Testis (tissue), 3 donors: ENCODE data around the gene NECTIN2. TPM values are rescaled to one million over a fixed set of nuclear protein-coding genes. Genes with fewer than 3 reads are reported as not detected.
A peak's percentile ranks its signal among the peaks of the same experiment; 100 is the strongest.

Source experiments
- DNase-seq: peaks from one replicate; pipeline ENCODE4 v3.0.0-alpha.2; 2019
- H3K27ac ChIP-seq, 2 donors: fragments of 200-600 bp; sonication (generic); one replicate each; pipeline ENCODE4 v1.5.1; 2019
- H3K27me3 ChIP-seq: fragments of 200-600 bp; sonication (generic); one replicate; pipeline ENCODE4 v1.5.1; 2019
- H3K36me3 ChIP-seq: fragments of 200-600 bp; sonication (generic); one replicate; pipeline ENCODE4 v1.5.1; 2017; ENCODE audit warnings: low read depth; ENCODE audit errors: missing control alignments
- H3K4me1 ChIP-seq: fragments of 200-600 bp; sonication (generic); one replicate; pipeline ENCODE4 v1.5.1; 2019
- H3K4me3 ChIP-seq, 2 donors: fragments of 200-600 bp; sonication (generic); one replicate each; pipeline ENCODE4 v1.5.1; 2017 to 2019
- H3K9me3 ChIP-seq: fragments of 200-600 bp; sonication (generic); one replicate; pipeline ENCODE4 v1.5.1; 2017
- POLR2A ChIP-seq: fragments of 450-650 bp; IDR thresholded peaks from one replicate; pipeline ENCODE4 v1.6.1; 2017; ENCODE audit warnings: antibody characterized with exemption, mild to moderate bottlenecking, moderate library complexity
- WGBS, 2 donors: methylation state at CpG; one replicate each; pipeline ENCODE4 v1.1.5; 2018; 5-methylcytosine and 5-hydroxymethylcytosine counted together
- intact Hi-C: fragments of 100-400 bp; cut with DNase I; formaldehyde crosslinking; loops from one replicate; pipeline ENCODE4 v1.15.1; 2023; ENCODE audit warnings: low total_unique reads
- polyA plus RNA-seq: library from polyadenylated mRNA; stranded (reverse); fragments of 350-450 nt; fragmentation: Illumina TruSeq; extraction: RNeasy Lipid Tissue Mini Kit (QIAGEN cat#74804); gene quantifications from one replicate; pipeline ENCODE4 v1.2.3, GENCODE V29; 2014; ENCODE audit warnings: low read depth, low replicate concordance; ENCODE audit not compliant: insufficient read depth
- total RNA-seq, 2 donors: library from RNA; depleted of rRNA; stranded (reverse); fragments of >200 nt; gene quantifications; one replicate each; pipeline ENCODE4 v1.2.3, GENCODE V29; 2016
- TF ChIP-seq, protein P1 (sequence below), 3 experiments: fragments of 450-650 bp in 2 of 3; fragments of 200-600 bp in 1 of 3; sonication (generic) in 1 of 3; IDR thresholded peaks; one replicate each; pipeline ENCODE4 v1.5.1; 2016 to 2019; ENCODE audit warnings: antibody characterized with exemption in 3 of 3, mild to moderate bottlenecking in 2 of 3, moderate library complexity in 1 of 3

NECTIN2 gene
- total and polyA plus RNA-seq, 3 donors from 2014 or later = 158 to 278 (median 268) TPM

DNA sequence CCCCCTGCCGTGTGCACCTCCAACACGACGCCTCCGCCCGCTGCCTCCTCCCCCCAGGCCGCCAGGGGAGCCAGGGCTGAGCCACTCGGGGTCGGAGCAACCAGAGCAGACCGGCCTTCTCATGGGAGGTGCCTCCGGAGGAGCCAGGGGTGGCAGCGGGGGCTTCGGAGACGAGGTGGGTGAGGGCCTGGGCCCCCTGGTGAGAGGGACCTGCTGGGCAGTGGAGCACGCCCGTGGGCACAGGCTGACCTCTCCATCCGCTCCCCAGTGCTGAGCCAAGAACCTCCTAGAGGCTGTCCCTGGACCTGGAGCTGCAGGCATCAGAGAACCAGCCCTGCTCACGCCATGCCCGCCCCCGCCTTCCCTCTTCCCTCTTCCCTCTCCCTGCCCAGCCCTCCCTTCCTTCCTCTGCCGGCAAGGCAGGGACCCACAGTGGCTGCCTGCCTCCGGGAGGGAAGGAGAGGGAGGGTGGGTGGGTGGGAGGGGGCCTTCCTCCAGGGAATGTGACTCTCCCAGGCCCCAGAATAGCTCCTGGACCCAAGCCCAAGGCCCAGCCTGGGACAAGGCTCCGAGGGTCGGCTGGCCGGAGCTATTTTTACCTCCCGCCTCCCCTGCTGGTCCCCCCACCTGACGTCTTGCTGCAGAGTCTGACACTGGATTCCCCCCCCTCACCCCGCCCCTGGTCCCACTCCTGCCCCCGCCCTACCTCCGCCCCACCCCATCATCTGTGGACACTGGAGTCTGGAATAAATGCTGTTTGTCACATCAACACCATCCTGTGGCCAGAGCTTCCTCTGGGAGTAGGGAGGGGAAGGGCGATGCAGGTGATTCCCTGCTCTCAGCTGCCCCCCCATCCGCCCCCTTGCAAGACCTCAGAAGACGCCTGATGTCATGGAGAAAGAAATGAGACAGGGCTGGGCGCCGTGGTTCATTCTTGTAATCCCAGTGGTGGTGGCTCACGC is 25.2 kb upstream of the NECTIN2 start:
- intact Hi-C loops = no loop called here
- H3K36me3 ChIP-seq = no peaks in the 10 kb centered on the region
- no peak overlapping the region for H3K4me3 ChIP-seq
- TF ChIP-seq, protein P1, sequence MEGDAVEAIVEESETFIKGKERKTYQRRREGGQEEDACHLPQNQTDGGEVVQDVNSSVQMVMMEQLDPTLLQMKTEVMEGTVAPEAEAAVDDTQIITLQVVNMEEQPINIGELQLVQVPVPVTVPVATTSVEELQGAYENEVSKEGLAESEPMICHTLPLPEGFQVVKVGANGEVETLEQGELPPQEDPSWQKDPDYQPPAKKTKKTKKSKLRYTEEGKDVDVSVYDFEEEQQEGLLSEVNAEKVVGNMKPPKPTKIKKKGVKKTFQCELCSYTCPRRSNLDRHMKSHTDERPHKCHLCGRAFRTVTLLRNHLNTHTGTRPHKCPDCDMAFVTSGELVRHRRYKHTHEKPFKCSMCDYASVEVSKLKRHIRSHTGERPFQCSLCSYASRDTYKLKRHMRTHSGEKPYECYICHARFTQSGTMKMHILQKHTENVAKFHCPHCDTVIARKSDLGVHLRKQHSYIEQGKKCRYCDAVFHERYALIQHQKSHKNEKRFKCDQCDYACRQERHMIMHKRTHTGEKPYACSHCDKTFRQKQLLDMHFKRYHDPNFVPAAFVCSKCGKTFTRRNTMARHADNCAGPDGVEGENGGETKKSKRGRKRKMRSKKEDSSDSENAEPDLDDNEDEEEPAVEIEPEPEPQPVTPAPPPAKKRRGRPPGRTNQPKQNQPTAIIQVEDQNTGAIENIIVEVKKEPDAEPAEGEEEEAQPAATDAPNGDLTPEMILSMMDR (IDR thresholded peaks at IDR 0.05) = no peak
- TF ChIP-seq POLR2A = no peak
- H3K27ac ChIP-seq = no peak overlapping the region
- peak; percentile 68 for DNase-seq
- H3K4me1 ChIP-seq = peaks cover 9% of the 10 kb centered on the region
- 47 to 48% methylated on average over 24 to 35 of the region's 35 CpGs for WGBS, 2 donors
- no peaks in the 10 kb centered on the region for H3K27me3 ChIP-seq
- H3K9me3 ChIP-seq = no peaks in the 10 kb centered on the region

DNA sequence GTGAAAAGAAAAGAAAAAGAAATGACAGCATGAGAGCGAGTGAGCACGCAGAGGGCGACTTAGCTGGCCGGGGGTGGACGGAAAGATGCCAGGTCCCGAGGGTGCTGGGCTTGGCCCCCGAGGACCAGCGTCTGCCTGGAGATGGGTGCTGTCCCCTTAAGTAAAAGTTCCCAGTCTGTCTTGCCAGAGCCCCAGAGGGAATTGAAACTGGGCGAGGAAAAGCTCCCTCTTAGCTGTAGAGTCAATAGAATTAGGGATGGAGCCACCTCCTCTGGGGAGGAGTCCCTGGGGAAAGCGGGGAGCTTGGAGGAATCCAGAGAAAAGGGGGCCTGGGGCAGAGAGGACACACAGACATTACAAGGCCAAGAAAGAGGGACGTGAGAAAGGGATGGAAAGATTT is 23.9 kb upstream of the NECTIN2 start:
- intact Hi-C loops = no loop called here
- TF ChIP-seq, protein P1 (IDR thresholded peaks at IDR 0.05) = no peak
- no peak for TF ChIP-seq POLR2A
- DNase-seq = no peak
- Histone ChIP-seq H3K9me3 (no peaks in the 10 kb centered on the region), H3K36me3 (no peaks in the 10 kb centered on the region), H3K27ac (no peak overlapping the region), H3K4me3 (no peak overlapping the region), H3K27me3 (no peaks in the 10 kb centered on the region), H3K4me1 (peaks cover 9% of the 10 kb centered on the region)
- WGBS, 2 donors = 61 to 75% methylated on average over 11 of the region's 11 CpGs

DNA sequence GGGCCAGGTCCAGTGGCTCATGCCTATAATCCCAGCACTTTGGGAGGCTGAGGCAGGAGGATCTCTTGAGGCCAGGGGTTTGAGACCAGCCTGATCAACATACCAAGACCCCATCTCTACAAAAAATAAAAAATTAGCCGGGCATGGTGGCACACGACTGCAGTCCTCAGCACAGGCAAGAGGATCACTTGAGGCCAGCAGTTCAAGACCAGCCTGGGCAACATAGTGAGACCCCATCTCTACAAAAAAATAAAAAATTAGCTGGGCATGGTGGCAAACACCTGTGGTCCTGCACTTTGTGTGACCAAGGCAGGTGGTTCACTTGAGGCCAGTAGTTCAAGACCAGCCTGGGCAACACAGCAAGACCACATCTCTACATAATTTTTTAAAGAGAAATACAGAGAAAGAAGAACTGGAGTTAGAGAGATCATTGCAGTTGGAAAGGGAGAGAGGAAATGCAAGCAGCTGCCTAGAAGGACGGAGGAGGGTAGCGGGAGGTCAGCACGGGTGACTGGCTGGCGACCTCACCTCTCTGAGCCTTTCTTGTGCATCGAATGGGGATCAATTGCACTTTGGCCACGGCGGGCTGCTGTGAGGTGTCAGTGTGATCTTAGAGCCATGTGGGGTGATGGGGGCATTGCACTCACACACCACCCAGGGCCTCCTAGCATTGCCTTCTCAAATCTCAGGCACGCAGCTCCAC is 23.3 kb upstream of the NECTIN2 start:
- DNase-seq = no peak
- Histone ChIP-seq H3K27me3 (no peaks in the 10 kb centered on the region), H3K9me3 (no peaks in the 10 kb centered on the region), H3K4me1 (peaks cover 9% of the 10 kb centered on the region), H3K4me3 (no peak overlapping the region), H3K27ac (no peak overlapping the region), H3K36me3 (no peaks in the 10 kb centered on the region)
- intact Hi-C loops = no loop called here
- WGBS, 2 donors = 78 to 79% methylated on average over 10 of the region's 10 CpGs
- TF ChIP-seq POLR2A = no peak
- TF ChIP-seq, protein P1 (IDR thresholded peaks at IDR 0.05) = no peak

DNA sequence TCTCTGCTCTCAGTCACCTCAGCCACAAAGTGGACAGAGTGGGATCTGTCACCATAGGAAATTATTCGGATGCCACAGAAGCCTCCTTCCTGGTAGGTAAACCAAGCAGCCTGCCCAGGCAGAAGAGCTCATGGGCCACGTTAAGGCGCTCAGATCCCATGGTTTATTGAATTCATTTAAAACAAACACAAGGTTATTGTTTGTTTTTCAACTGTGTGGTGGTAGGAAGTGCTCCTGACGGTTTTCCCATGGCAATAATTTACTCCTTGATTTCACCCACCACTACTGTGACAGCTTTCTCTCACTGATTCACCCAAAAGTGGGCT is 22.8 kb upstream of the NECTIN2 start:
- peaks cover 9% of the 10 kb centered on the region for H3K4me1 ChIP-seq
- no peak overlapping the region for H3K4me3 ChIP-seq
- no peak overlapping the region for H3K27ac ChIP-seq
- no peaks in the 10 kb centered on the region for H3K27me3 ChIP-seq
- no peaks in the 10 kb centered on the region for H3K9me3 ChIP-seq
- TF ChIP-seq POLR2A = no peak
- TF ChIP-seq, protein P1 (IDR thresholded peaks at IDR 0.05) = no peak
- WGBS, 2 donors = 66 to 74% methylated on average over 4 of the region's 4 CpGs
- no peak for DNase-seq
- H3K36me3 ChIP-seq = no peaks in the 10 kb centered on the region
- intact Hi-C loops = no loop called here
